Lung (tissue), 12 donors: ENCODE measurements around the gene GRID1. TPM values are rescaled to one million over a fixed set of nuclear protein-coding genes. Genes with fewer than 3 reads are reported as not detected.

Source experiments
- ATAC-seq: fragments of 200-7000 bp; cut with Tn5 transposase; one replicate; pipeline ENCODE4 v1.9.1; 2020; ENCODE audit warnings: moderate number of reproducible peaks; ENCODE audit not compliant: insufficient read depth, low FRiP score
- DNase-seq, 3 donors: peaks; one replicate each; pipeline ENCODE4 v3.0.0-alpha.2; 2013 to 2017
- H3K27ac ChIP-seq, 2 donors: one replicate each; pipeline ENCODE4 v1.5.1; 2013; ENCODE audit warnings: mild to moderate bottlenecking in 2 of 2, moderate library complexity in 2 of 2, control low read depth in 1 of 2, inconsistent platforms in 1 of 2, low read depth in 1 of 2, low read length in 1 of 2
- H3K27me3 ChIP-seq, 3 donors: one replicate each; pipeline ENCODE4 v1.5.1; 2013; ENCODE audit warnings: low read length in 2 of 3; ENCODE audit not compliant: control insufficient read depth in 3 of 3, insufficient read depth in 3 of 3
- H3K36me3 ChIP-seq, 4 donors: one replicate each; pipeline ENCODE4 v1.5.1; 2013; ENCODE audit warnings: low read length in 4 of 4, mild to moderate bottlenecking in 1 of 4, moderate library complexity in 1 of 4; ENCODE audit not compliant: control insufficient read depth in 4 of 4, insufficient read depth in 4 of 4
- H3K4me1 ChIP-seq, 5 donors: one replicate each; pipeline ENCODE4 v1.5.1; 2013; ENCODE audit warnings: low read length in 5 of 5, mild to moderate bottlenecking in 2 of 5, moderate library complexity in 1 of 5; ENCODE audit not compliant: control insufficient read depth in 5 of 5, insufficient read depth in 5 of 5
- H3K4me3 ChIP-seq: one replicate; pipeline ENCODE4 v1.5.1; 2013; ENCODE audit warnings: mild to moderate bottlenecking, control low read depth, moderate library complexity
- H3K9ac ChIP-seq, 2 donors: one replicate each; pipeline ENCODE4 v1.5.1; 2013; ENCODE audit warnings: low read length in 2 of 2, control low read depth in 1 of 2; ENCODE audit not compliant: insufficient read depth in 1 of 2
- H3K9me3 ChIP-seq, 4 donors: one replicate each; pipeline ENCODE4 v1.5.1; 2013; ENCODE audit warnings: low read length in 3 of 4, mild to moderate bottlenecking in 1 of 4, moderate library complexity in 1 of 4; ENCODE audit not compliant: control insufficient read depth in 4 of 4, insufficient read depth in 3 of 4
- CTCF ChIP-seq: IDR thresholded peaks from 2 replicates; pipeline ENCODE4 v1.5.1; 2012; ENCODE audit warnings: mild to moderate bottlenecking; ENCODE audit errors: control extremely low read depth, extremely low read depth
- WGBS, 2 donors: extraction: QIAGEN DNeasy Blood & Tissue Kit; methylation state at CpG; one replicate each; pipeline ENCODE4 v1.1.7; 2013; 5-methylcytosine and 5-hydroxymethylcytosine counted together
- polyA plus RNA-seq, 2 donors: library from polyadenylated mRNA; stranded (reverse); fragments of 200-250 nt; gene quantifications; one replicate each; pipeline ENCODE4 v1.2.1, GENCODE V29; 2013
- total RNA-seq, 2 donors: library from RNA; depleted of rRNA in 1 of 2; stranded (reverse); fragments of >200 nt in 1 of 2; gene quantifications; one replicate each; pipeline ENCODE4 v1.2.1, GENCODE V29; 2014 to 2021
- donor health status: control.
- donor health status: control.
- donor health status: Bipolar disorder and iron deficiency.
- donor health status: healthy.
- donor health status: DM: yes; HTN: yes; CAD: no.

GRID1 gene
- total and polyA plus RNA-seq, 4 donors = 1.1 to 3.6 (median 2.2) TPM

DNA sequence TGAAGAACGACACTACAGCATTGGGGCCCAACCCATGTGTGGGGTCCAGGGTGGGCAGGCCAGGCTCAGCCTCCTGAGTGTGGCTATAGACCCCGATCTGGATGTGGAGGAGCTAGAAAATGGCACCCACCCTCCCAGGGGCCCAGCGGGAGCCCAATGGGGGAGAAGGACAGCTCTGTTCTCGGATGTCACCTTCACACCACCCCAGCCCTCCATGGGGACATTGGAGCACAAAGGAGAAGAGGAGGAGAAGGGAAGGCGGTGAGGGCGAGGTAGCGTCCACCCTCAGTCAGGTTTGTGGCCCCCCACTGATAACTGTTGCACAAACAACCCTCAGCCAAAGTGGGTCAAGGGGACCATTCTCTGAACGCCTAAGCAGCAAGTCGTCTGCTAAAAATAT lies 509.3 kb downstream of the GRID1 start:
- peaks cover 0 to 6% (median 0%) of the 10 kb centered on the region in 4 donors for H3K9me3 ChIP-seq
- no peak overlapping the region for H3K9ac ChIP-seq
- H3K27me3 ChIP-seq = no peaks in the 10 kb centered on the region
- H3K27ac ChIP-seq = no peak overlapping the region
- DNase-seq (no peak), ATAC-seq (no peak)
- TF ChIP-seq CTCF = no peak
- no peaks in the 10 kb centered on the region for H3K36me3 ChIP-seq
- H3K4me1 ChIP-seq = no peaks in the 10 kb centered on the region
- WGBS, 2 donors = 88 to 92% methylated on average over 9 of the region's 9 CpGs
- no peak overlapping the region for H3K4me3 ChIP-seq

DNA sequence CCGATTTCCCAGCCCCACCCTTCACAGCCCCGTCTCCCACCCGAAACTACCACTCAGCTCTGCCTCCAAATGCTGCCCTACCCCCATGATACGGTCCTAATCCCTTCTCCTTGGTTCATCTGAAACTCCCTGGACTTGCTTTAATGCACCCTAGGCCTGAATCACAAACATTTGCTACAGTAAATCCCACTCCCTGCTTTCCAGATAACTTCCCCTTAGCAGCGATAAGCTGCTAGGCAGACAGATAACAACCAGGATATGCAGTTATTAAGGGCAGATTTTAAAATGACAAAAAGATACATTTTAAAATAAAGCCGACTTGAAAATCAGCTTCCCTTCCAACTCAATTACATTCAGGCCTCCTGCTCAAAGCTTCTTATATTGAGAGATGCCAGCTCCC lies 514.7 kb downstream of the GRID1 start:
- H3K27me3 ChIP-seq = no peaks in the 10 kb centered on the region
- H3K4me1 ChIP-seq = peaks cover 0 to 2% (median 0%) of the 10 kb centered on the region in 5 donors
- H3K4me3 ChIP-seq = no peak overlapping the region
- H3K36me3 ChIP-seq = no peaks in the 10 kb centered on the region
- H3K9ac ChIP-seq = no peak overlapping the region
- H3K9me3 ChIP-seq = peaks cover 0 to 10% (median 3%) of the 10 kb centered on the region in 4 donors
- TF ChIP-seq CTCF = no peak
- WGBS, 2 donors = 94 to 96% methylated on average over 6 of the region's 6 CpGs
- ATAC-seq (no peak), DNase-seq (no peak)
- no peak overlapping the region for H3K27ac ChIP-seq

DNA sequence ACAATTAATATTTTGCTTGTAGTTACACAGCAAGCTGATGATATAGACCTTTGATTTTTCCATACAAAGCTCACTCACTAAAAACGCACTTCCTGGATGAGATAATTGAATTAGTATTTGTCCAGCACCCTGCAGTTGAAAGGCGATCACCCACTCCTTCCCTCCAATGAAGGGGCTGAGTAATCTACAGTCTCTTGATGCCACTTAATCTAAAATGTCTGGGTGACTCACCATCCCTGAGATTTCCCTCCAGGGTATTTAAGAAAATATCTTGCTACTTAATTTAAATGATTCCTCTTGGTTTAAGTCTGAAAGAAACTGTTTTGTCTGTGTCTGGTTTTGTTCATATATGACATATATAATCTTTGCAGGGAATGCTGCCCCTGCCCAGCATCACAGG lies 515.3 kb downstream of the GRID1 start:
- no peak overlapping the region for H3K9ac ChIP-seq
- H3K9me3 ChIP-seq = peaks cover 0 to 10% (median 3%) of the 10 kb centered on the region in 4 donors
- no peaks in the 10 kb centered on the region for H3K27me3 ChIP-seq
- H3K4me3 ChIP-seq = no peak overlapping the region
- no peak for TF ChIP-seq CTCF
- H3K36me3 ChIP-seq = no peaks in the 10 kb centered on the region
- ATAC-seq = no peak
- peaks cover 0 to 2% (median 0%) of the 10 kb centered on the region in 5 donors for H3K4me1 ChIP-seq
- WGBS, 2 donors = 81 to 85% methylated on average over 2 of the region's 2 CpGs
- DNase-seq = no peak
- no peak overlapping the region for H3K27ac ChIP-seq

- 94% methylated on average over 3 of the region's 3 CpGs for WGBS, 2 donors
- Histone ChIP-seq H3K4me3 (no peak overlapping the region), H3K27ac (no peak overlapping the region), H3K4me1 (peaks cover 0 to 2% (median 0%) of the 10 kb centered on the region in 5 donors), H3K27me3 (no peaks in the 10 kb centered on the region), H3K9ac (no peak overlapping the region), H3K9me3 (peaks cover 0 to 10% (median 3%) of the 10 kb centered on the region in 4 donors), H3K36me3 (no peaks in the 10 kb centered on the region)
- DNase-seq = no peak
- TF ChIP-seq CTCF = no peak
- ATAC-seq = no peak
Observed at GRCh38 chr10:85850736-85851135, 515.9 kb downstream of the GRID1 start.
